Omental fat pad (tissue), 4 donors: ENCODE results near the gene DARS1. TPM values are rescaled to one million over a fixed set of nuclear protein-coding genes. Genes with fewer than 3 reads are reported as not detected.

Experiments
- ATAC-seq: fragments of 150-250 bp; one replicate; pipeline ENCODE4 v1.9.1; 2016; ENCODE audit warnings: mild to moderate bottlenecking, moderate library complexity; ENCODE audit not compliant: low FRiP score
- DNase-seq: peaks from one replicate; pipeline ENCODE4 v3.0.0-alpha.2; 2019; ENCODE audit warnings: low spot score
- CTCF ChIP-seq, 3 donors: fragments of 450-650 bp; IDR thresholded peaks; one replicate each; pipeline ENCODE4 v1.5.1; 2016 to 2017; ENCODE audit warnings: antibody characterized with exemption in 3 of 3, mild to moderate bottlenecking in 3 of 3, moderate library complexity in 2 of 3
- total RNA-seq, 4 donors: library from RNA; depleted of rRNA; stranded (reverse); fragments of >200 nt; gene quantifications; one replicate each; pipeline ENCODE4 v1.1.0, GENCODE V29; 2016

Gene DARS1
- total RNA-seq, 4 donors from 2014 or later = 59.3 to 76.3 (median 68.2) TPM

DNA sequence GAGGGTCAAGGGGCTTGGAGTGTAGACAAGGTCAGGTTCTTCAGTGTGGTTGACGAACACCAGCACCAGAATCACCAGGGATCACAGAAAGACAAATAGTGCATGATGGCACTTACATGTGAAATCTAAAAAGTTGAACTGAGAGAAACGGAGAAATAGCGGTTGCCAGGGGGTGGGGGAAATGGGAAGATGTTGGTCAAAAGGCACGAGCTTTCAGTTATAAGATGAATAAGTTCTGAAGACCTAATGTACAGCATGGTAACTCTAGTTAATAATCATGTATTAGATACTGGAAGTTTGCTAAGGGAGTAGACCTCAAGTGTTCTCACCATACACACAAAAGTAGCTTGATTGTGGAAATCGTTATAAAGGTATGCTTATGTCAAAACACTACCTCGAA lies 43.7 kb upstream of the DARS1 start:
- TF ChIP-seq CTCF (IDR thresholded peaks at IDR 0.05) = no peak
- ATAC-seq = no peak
- no peak for DNase-seq

- ATAC-seq (no peak), DNase-seq (no peak)
- no peak for TF ChIP-seq CTCF (IDR thresholded peaks at IDR 0.05)
These were observed 42.6 kb upstream of the DARS1 start for GRCh38 chr2:136028001-136028400.

DNA sequence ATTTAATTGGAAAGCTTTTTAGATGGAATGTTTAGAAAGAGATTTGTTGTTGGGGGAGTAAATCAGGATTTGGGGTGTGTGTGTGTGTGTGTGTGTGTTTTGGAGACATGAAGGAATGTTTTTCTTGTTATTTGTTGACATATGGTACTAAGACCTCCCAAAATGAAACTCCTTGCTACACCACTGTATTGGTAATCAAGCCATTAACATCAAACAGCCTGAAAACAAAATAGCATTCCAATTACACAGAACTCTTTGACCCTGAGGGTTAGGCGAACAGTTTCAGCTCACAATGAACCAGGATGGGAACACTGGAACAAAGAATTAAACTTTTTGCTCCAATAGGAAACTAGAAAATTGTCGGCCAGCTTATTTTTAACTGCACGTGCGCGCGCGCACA lies 41.7 kb upstream of the DARS1 start:
- ATAC-seq (no peak), DNase-seq (no peak)
- no peak for TF ChIP-seq CTCF (IDR thresholded peaks at IDR 0.05)

DNA sequence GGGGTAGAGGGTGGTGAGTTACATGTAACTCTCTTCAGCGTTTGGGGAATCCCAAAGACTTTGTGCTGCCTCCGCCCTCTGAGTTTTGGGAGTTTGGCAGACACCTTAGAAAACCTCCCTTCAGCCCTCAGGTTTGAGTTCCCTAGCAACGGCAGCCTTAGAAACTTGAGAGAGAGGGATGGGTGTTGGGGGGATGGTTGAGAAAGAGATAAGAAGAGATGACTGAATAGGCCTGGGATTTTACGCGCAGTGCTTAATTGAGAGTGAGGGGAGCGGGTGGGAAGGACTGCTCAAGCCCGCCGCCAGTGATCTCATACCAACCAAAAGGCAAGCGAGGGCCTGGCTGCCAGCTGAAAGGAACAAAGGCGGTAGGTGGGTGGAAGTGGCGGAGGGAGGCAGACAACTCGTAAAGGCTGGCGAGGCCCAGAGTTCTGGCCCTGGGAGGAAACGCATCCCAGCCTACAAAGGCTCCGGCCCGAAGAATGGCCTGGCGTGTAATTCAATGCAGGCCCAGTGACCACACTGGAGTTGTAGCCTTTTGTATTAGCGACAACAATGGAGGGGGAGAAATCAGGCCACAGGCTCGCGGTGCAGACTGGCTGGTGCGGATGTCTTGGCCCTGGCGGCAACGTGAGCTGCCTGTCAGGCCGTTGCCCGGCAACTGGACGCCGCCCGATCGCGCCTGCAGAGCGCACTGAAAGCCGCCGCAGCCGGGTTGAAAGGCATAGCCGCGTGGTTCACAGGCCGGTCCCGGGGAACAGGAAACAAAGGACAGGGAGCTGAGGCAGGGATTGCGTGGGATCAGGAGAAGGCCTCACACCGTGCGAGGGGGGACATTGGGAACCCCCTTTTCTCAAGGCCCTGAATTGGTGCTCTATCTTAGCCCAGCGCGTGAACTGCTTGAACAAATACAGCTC lies 39.9 kb upstream of the DARS1 start:
- TF ChIP-seq CTCF (IDR thresholded peaks at IDR 0.05) = no peak
- ATAC-seq (peak; percentile 80), DNase-seq (no peak)

- peak; percentile 26 for ATAC-seq
- DNase-seq = no peak
- no peak for TF ChIP-seq CTCF (IDR thresholded peaks at IDR 0.05)
These were observed 39.2 kb upstream of the DARS1 start for GRCh38 chr2:136024616-136025015.

- ATAC-seq = no peak
- no peak for DNase-seq
- no peak for TF ChIP-seq CTCF (IDR thresholded peaks at IDR 0.05)
These were observed 38.8 kb upstream of the DARS1 start for GRCh38 chr2:136024185-136024584.

- DNase-seq (no peak), ATAC-seq (no peak)
- no peak for TF ChIP-seq CTCF (IDR thresholded peaks at IDR 0.05)
These were observed 38.0 kb upstream of the DARS1 start for GRCh38 chr2:136023416-136023815.
